ENCODE data around the gene MYO1D.
A peak's percentile ranks its signal among the peaks of the same experiment; 100 is the strongest.
"Not testable (repeated sequence)": the region's sequence is repeated elsewhere in the genome, so short reads cannot be mapped to it uniquely, and the experiment has no call there.

The MYO1D gene

DNA sequence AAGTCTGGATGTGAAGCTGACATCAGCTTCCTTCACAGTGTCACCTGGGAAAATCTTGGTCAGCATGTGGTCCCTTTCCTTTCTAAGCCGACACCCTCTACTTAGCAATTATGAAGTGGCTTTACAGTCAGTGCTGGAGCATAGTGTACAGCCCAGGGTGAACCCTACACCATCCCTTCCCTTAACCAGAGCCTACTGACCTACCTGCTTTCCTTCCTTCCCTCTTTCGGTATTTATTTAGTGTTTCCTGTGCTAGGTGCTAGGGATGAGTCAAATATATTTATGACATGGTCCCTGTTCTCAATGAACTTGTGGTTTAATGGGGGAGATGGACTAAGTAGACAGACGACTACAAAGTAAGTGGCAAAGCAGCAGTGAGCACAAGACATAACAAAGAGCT is 312.6 kb downstream of the MYO1D start:
- DNase-seq, result no peak

GRCh38 chr17:32563583-32563982 is 313.3 kb downstream of the MYO1D start:
- no peak for DNase-seq

GRCh38 chr17:32558997-32559650 is 317.8 kb downstream of the MYO1D start:
- no peak for DNase-seq

DNA sequence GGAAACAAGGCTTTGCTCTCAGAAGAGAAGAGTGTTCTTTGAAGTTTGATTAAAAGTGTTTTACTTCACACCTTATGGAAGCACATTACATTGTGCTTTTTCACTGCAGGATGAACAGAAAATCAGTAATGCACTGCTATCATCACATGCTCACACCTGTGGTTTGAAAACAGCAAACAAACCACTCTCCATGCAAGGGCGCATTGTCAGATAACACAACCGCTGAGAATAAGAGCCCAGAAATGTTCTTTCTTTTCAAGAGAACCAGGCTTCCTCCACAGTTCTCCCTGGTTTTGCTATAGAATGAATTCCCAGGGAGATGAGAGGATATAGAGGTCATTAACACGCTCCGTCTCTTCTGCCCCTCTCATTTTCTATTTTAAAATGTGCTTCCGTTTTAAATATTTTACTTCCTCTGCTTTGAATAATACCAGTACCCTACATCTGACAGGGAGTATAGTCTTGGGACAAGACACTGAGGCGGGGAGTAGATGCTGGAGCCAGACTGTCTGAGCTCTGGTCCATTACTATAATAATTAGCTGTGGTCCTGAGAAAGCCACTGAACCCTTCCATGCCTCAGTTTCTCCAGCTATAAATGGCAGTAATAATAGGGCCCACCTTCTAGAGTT is 318.5 kb downstream of the MYO1D start:
- DNase-seq, result no peak

DNA sequence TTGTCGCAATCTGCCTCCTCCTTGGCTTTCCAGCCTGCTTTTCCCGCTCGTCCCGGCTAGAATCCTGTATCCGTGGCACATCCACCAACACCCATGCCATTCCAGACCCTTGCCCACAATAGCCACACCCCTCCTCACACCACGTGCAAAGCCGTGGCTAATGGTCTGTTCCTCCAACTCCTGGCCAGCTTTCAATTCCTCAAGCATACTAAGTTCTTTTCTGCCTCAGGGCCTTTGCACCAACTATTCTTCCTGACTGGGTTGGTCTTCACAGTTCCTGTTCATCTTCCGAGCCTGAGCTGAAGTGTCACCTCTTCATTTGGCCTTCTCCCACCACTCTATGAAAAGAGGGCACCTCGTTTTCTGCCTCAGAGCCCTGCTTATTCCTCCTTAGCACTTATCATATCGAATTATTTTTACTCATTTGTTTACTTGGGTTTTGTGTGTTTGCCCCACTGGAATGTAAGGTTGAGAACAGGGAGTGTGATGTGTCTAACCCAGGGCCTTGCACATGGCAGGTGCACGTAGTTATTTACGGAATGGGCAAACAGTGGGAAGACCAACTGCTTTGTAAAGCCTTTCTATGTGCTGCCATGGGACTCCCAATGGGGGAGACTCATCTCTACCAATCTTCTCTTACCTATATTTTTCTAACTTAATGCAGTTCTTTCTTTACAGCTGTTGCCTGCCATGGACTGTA is 321.2 kb downstream of the MYO1D start:
- DNase-seq, result no peak

- DNase-seq, result peak; percentile 40
These were observed 323.8 kb downstream of the MYO1D start for GRCh38 chr17:32553168-32553567.

DNA sequence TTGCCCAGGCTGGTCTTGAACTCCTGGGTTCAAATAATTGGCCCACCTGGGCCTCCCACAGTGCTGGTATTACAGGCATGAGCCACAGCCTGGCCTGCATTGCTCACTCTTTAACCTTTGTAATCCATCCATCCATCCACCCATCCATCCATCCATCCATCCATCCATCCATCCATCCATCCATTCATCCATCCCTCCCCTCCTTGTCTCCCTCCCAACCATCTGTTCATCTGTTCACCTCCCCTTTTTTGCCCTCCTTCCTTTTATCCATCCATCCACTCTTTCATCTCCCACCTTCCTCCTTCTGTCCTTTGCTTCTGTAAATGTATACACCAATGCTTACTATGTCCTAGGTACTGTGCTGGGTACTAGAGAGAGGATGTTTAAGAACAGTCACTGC is 324.6 kb downstream of the MYO1D start:
- DNase-seq, result no peak

- DNase-seq, result peak; percentile 5
These were observed 325.6 kb downstream of the MYO1D start for GRCh38 chr17:32551186-32551955.

DNA sequence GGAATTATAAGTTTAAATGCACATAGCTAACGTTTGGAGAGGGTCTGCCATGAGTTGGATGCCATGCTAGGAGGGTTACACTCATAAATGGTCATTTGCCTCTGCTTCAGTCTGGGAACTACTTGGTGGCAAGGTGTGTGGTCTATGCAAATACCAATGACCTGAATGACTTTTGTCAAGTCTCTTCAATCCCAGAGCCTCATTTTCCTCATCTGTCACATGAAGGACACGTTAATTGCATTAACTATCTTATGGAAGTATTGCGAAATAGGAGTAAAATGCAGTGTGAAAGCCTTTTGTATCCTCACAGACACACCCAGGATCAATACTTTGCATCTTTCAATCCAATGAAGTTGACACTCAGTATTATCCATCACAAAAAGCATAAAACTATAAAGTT is 327.4 kb downstream of the MYO1D start:
- DNase-seq, result no peak

DNA sequence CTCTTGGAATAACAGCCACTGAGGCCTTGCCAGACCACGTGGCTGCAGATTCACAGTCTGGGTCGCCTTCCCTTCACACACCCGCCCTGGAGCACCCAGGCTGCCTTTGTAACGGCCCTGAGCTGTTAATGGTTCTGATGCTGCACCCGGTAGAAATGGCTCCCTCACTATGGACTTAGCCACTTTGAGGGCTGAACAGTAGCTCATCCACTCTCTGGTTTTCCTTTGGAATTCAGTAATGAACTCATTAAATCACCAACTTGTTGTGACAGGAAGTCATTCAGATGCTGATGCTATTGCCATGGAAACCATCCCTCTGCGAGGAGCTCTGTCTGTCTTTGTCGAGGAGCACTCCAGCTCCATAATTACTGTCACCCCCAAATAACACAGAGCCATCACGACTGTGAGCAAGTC is 330.9 kb downstream of the MYO1D start:
- peak; percentile 50 for DNase-seq

GRCh38 chr17:32542186-32542585 is 334.7 kb downstream of the MYO1D start:
- DNase-seq, result no peak

- DNase-seq, result no peak
These were observed 335.3 kb downstream of the MYO1D start for GRCh38 chr17:32541640-32542039.

GRCh38 chr17:32536736-32537643 is 339.9 kb downstream of the MYO1D start:
- no peak for DNase-seq

DNA sequence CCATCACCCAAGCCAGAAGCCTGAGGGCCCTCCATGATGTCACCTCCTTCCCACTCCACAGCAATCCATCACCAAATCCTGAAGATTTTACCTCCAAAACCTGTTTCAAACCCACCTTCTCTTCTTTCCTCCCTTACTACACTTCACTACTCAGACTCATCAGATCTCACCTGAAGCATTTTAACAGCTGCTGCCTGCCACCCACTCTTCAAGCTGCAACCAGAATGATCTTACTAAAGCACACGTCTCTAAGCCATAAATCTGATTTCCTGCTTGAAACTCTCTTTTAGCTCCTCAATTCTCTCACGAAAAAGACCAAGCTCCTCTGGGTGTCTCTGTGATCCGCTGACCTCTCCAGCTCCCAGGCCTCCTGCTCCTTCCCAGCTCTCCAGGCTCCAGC is 343.6 kb downstream of the MYO1D start:
- no peak for DNase-seq

- no peak for DNase-seq
These were observed 347.3 kb downstream of the MYO1D start for GRCh38 chr17:32529604-32530003.

DNA sequence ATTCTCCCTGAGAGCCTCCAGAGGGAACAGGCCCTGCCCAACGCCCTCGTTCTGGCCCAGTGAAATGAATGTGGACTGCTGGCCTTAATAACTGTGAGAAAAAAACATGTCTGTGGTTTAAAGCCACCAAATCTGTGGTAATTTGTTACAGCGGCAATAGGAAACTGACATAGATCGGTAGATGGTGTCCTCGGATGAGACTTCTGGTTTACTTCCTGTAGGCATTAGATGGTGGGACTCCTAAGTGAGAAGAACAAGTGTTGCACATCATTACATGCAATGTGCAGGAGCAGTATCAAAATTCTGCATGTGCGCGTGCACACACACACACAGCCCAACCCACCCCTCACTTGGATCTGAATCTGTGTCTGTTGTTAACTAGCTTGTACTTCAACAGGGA is 348.1 kb downstream of the MYO1D start:
- DNase-seq, result no peak

DNA sequence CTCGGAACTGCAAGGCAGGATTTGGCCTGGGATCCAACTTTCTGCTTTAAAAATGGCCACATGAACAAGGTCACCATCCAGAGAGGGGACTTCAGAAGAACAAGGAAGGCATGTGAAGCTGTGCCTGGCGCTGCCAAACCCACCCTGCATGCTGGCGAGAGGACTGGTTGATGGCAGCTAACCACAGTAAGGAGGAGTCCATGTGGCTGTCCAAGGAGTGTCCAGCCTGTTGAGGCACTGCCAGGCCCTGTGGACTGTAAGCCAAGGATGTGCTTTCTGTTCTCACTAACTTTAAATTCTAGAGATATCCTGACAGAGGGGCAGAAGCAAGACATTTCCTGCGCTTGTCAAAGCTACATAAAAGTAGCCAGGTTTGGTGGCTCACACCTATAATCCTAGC is 349.8 kb downstream of the MYO1D start:
- DNase-seq, result no peak

DNA sequence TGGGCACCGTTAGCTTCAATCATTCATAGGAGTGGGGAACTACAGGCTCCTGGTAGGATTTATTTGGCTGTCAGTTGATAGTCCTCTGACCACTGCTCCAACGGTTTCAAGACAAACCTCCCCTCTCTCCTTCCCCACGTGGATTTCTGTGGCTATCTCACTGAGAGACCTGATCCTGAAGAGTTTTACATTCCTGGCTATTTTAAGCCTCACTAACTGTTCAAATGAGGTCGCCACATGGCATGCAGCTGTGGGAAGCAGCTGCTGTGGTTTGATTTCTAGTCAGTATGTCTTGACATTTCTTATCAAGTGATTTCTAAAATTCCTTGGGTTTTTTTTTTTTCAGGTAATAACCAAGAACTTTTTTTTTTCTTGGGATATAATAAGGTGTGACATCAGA is 351.8 kb downstream of the MYO1D start:
- DNase-seq, result no peak

GRCh38 chr17:32524553-32524880 is 352.4 kb downstream of the MYO1D start:
- not testable (repeated sequence) for DNase-seq

GRCh38 chr17:32523827-32524552 is 352.9 kb downstream of the MYO1D start:
- no peak for DNase-seq

GRCh38 chr17:32523017-32523680 is 353.8 kb downstream of the MYO1D start:
- DNase-seq, result no peak
